NCI-H82 treated with DMSO at 0.1 percent for 48 hours (cell line): ENCODE results near the gene CDV3.

Experiments
- DNase-seq: peaks from one replicate; lab custom pipeline; 2025; ENCODE audit not compliant: unreplicated experiment; lab: John Stamatoyannopoulos, UW

The CDV3 gene

DNA sequence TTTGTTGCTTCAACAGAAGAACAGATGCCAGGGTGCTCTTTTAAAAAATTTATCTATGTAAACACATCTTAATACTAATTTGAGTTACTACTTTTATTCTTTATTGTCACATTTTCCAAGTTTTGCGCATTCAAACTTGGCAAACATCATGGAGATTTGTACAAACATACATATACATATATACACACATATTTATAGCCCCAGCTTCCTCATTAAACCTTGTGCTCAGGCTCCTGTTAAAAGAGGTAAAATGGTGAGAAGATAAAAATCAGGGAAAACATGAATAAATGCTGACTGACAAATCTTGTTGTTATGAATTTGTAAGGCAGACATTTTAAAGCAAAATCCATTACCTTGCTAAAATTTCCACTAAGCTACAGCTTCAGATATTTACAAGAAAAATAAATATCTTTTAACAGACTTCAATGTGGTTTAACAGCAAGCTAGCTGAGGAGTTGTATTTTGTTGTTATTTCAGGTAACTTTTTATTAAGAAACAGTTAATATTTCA lies 27.1 kb downstream of the CDV3 start:
- DNase-seq: no peak

DNA sequence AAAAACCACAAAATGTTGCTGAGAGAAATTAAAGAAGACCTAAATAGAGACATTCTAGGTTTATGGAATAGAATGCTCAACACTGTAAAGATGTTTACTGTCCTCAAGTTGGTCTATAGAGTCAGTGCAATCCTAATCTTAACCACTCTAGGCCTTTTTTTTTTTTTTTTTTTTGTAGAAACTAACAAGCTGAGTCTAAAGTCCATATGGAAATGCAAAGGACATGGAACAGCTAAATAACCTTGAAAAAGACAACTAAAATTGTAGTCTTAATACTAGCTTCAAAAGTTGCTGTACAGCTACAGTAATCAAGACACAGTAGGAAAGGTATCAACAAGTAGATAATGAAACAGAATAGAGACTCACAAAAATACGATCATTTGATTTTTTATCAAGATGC lies 32.9 kb downstream of the CDV3 start:
- DNase-seq: no peak

DNA sequence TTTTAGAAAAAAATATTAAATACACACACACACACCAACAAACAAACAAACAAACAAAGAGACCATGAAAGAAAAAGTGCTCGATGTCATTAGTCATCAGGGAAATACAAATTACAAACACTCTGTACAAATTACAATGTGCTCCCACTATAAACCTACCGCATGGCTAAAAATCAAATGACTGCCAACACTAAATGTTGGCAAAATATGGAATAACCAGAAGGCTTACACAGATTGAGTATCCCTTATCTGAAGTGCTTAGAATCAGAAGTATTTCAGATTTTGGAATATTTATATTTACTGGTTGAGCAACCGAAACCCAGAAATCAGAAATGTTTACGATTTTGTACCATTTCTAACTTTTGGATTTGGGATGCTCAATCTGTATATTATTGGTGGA lies 33.4 kb downstream of the CDV3 start:
- DNase-seq: no peak

DNA sequence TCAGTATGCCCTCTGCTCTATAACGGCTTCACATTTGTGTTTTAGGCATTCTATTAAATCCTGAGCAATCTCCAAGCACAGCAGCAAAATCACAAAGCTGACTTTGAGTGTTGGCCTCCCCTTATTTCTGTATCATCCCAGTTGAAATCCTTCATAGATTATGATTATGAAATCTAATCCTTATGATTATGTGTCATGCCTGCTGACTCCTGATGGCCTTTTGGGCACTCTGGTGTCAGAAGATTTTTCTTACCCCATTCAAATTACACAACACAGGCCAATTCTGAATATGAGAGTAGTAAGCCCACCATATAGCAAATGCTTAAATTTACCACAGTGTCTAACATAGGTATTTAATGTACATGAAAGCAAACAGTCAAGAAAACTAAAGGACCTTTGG lies 34.3 kb downstream of the CDV3 start:
- no peak for DNase-seq

DNA sequence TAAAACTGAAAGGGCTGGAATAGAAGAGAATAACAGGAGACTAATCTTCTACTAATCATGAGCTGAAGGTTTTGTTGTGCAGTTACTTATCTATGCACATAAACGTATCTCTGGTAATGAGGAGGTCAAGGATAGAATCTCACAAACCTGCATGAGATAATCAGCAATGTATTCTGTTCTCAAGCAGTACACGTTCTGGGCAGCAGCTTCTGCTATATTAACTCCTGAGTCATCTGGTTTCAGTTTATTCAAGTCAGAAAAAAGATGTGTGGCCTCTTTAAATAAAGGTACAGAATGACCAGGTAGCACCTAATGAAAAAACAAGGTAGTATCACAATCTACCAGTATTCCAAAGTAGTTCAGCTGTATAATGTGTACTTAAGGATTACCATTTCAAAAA lies 34.9 kb downstream of the CDV3 start:
- DNase-seq: no peak

DNA sequence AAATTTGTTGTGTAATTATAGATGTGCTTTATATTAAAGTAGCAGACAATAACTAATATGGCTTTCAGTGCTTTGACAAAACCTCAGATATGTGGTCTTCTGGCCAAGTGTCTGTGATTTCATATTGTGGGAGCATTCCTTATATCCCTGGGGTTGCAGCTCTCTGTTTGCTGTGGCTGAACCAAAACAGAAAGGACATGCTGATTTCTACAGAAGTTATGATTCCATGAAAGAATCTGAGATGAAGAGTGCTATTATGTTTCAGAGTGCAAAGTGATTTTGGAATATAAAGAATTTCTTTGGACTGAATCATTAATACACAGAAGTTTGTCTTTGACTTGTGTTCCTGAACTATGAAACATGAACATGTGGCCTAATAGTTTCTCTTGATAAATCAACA lies 36.5 kb downstream of the CDV3 start:
- no peak for DNase-seq

DNA sequence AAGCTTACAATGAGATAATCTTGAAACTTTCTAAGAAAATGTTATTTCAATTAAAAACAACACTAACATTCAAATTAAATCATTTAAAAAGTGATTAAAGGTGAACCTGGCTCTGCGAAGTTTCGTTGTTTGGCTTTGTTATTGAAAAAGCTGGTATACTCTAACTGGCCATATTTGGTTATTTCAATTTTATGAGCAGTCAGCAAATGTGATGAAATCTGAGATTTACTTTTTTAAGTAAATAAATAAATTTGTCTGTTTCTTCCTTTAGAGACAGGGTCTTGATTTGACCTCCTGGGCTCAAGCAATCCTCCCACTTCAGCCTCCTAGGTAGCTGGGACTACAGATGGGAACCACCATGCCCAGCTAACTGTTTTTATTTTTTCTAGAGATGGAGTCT lies 38.0 kb downstream of the CDV3 start:
- no peak for DNase-seq

DNA sequence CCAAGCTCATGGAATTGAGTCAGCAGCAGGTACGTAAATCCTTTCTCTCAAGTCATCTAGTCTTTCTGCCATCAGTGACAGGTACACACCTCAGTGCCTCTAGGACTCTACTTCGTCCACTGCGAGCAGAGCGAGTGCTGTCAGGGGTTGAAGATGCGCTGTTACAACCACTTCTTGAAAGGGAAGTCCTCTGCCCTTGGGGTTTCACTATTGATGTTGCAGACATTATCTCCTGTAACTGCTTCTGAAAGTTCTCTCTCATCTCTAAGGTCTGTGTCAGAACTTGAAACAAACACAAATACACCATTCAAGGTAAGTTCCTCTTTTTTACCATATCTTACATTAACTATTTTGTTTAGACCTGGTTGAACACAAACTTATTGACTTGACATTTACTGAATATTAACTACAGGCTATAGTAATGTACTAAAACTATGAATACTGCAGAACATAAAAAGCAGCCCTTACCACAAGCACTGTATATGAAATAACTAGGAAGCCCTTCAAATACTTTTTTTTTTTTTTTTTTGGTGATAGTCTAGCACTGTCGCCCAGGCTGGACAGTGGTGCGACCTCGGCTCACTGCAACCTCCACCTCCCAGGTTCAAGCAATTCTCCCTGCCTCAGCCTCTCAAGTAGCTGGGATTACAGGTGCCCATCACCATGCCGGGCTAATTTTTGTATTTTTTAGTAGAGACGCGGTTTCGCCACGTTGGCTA lies 46.7 kb downstream of the CDV3 start:
- no peak for DNase-seq

DNA sequence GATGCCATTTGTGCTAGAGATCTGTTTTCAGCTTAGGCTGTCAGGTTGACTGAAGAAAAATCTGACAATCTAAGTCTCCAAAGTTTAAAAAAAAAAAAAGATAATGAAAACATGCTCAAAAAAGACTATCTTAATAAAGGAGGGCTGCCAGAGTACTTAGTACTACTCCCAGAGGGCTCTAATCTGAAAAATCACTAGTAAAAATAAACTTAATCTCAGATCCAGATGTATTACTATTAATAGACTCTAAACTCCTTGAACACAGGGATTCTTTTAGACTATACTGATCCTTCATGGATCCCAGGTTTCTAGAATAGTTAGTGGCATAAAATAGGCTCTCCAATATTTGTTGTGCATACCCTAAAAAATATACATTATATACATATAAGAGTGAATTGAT lies 54.3 kb downstream of the CDV3 start:
- no peak for DNase-seq

DNA sequence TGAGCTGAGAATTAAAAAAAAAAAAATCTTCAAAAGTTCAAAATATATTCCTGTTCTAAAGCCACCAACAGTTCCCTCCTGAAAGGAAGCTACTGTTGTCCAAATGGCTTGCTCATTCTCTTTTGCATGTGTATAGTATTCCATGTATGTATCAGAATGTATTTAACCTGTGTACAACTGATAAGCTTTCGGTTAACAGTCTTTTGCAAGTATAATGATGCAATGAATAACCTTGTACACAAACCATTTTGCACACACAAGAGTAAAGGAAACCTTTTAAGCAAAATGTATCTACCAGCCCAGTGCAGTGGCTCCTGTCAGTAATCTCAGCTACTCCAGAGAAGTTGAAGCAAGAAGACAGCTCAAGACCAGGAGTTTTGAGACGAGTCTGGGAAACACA lies 55.7 kb downstream of the CDV3 start:
- no peak for DNase-seq

DNA sequence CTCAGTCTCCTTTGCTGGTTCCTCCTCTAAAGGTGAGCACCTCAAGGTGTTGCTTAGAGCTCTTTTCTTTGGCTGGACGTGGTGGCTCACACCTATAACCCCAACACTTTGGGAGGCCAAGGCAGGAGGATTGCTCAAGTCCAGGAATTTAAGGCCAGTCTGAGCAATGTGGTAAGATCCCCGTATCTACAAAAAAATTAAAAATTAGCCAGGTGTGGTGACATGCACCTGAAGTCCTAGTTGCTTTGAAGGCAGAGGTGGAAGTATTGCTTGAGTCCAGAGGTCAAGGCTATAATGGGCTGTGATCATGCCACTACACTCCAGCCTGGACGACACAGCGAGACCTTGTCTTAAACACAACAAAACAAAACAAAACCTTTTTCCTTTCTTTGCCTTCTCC lies 60.0 kb downstream of the CDV3 start:
- no peak for DNase-seq
